ENCODE measurements around the gene TRIM3. TPM values are rescaled to one million over a fixed set of nuclear protein-coding genes. Genes with fewer than 3 reads are reported as not detected.
"Not testable (repeated sequence)": the region's sequence is repeated elsewhere in the genome, so short reads cannot be mapped to it uniquely, and the experiment has no call there.

Gene TRIM3
- 27.2 to 36.9 TPM (median 27.6 TPM) in 3 replicates for total RNA-seq
- long read RNA-seq, transcript TRIM3-201 (12 exons, 2,879 nt), result major isoform, 42 of 79 reads
- long read RNA-seq, partial matches to known transcripts, result 5 of 79 reads
- long read RNA-seq, other reads (novel, unspliced or antisense), result 28 of 79 reads

DNA sequence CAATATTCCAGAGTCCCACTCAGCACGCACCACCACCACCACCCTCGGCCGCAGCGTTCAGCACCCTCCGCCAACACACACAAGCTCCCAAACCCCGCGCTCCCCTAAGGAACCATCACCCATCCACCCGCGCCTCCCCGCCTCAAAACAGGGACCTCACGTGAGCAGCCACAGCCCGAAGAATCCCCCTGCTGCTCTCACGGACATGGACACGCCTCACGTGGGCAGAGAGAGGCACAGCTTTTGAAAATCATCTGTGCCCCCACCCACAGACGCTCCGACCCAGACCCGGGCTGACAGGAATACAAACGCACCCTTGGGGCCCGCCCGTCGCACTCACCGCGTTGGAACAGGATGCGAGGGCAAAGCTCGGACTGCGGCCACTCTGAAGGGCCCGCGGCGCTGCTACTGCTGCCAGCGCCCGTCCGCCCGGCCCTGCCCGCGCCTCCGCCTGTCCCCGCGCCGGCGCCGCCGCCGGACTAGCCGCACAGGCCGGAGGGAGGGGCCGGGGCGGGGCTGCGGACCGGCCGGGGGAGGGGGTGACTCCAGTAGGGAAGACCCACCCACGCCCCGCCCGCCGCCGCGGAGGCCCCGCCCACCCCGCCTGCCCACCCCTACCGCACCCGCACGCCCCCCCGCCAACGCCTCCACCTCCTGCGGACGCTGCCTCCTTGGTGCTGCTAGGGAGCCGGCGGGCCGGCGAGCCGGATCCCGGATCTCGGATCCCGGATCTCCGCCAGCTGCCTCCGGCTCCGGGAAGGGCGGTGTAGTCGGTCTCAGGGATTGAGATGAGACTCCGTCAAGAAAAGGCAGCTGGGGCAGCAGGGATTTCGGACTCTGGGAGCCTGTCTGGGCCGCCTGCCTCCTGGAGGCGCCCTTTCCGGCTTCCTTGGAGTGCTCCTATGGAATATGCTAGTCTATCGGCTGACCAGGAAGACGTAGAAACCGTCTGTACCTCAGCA is at the start of gene TRIM3:
TRIM3 (minus strand) TSS at position 491 of the 962 bp plus-strand sequence. CDS start 8,246 bp downstream, outside the sequence.
- Mint-ChIP-seq H3K9me3 (ENCODE audit: low read depth) (no peaks in the 10 kb centered on the region), H3K4me3 (ENCODE audit: unreplicated experiment) (peak within 1 kb of the TSS; percentile 92), H3K4me1 (ENCODE audit: low read depth) (peaks cover 33% of the 10 kb centered on the region), H3K27me3 (ENCODE audit: low read depth) (no peaks in the 10 kb centered on the region), H3K36me3 (ENCODE audit: low read depth) (peaks cover 11% of the 10 kb centered on the region), H3K27ac (ENCODE audit: unreplicated experiment) (peak within 1 kb of the TSS; percentile 96)
- DNase-seq (ENCODE audit: low spot score), result peak; percentile 95
- TF ChIP-seq, protein P1, sequence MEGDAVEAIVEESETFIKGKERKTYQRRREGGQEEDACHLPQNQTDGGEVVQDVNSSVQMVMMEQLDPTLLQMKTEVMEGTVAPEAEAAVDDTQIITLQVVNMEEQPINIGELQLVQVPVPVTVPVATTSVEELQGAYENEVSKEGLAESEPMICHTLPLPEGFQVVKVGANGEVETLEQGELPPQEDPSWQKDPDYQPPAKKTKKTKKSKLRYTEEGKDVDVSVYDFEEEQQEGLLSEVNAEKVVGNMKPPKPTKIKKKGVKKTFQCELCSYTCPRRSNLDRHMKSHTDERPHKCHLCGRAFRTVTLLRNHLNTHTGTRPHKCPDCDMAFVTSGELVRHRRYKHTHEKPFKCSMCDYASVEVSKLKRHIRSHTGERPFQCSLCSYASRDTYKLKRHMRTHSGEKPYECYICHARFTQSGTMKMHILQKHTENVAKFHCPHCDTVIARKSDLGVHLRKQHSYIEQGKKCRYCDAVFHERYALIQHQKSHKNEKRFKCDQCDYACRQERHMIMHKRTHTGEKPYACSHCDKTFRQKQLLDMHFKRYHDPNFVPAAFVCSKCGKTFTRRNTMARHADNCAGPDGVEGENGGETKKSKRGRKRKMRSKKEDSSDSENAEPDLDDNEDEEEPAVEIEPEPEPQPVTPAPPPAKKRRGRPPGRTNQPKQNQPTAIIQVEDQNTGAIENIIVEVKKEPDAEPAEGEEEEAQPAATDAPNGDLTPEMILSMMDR (IDR thresholded peaks at IDR 0.05), result peak; percentile 78

DNA sequence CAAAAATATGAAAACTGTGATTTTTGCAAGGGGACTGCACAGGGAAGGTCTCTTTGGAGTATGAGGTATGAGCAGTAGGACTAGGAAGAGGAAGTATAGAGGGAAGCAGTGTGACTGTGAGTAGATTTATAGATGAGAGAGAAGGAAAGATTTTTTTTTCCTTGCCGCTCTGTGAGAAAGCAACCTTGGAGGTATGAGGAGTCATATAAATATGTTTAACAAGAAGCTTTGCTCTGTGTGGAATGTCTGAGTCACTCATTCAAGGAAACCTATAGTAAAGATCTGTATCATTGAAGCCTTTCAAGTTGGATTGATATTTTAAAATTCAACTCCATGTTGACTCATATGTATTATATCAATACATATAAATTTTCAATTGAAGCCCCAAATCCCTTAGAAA is 49.5 kb upstream of the TRIM3 start:
- TF ChIP-seq, protein P1 (IDR thresholded peaks at IDR 0.05), result no peak
- Mint-ChIP-seq H3K27me3 (ENCODE audit: low read depth) (no peaks in the 10 kb centered on the region), H3K4me3 (ENCODE audit: unreplicated experiment) (no peak overlapping the region), H3K36me3 (ENCODE audit: low read depth) (peaks cover 11% of the 10 kb centered on the region), H3K9me3 (ENCODE audit: low read depth) (no peaks in the 10 kb centered on the region), H3K4me1 (ENCODE audit: low read depth) (peaks cover 5% of the 10 kb centered on the region), H3K27ac (ENCODE audit: unreplicated experiment) (peak overlapping the region; percentile 17)
- no peak for DNase-seq (ENCODE audit: low spot score)

DNA sequence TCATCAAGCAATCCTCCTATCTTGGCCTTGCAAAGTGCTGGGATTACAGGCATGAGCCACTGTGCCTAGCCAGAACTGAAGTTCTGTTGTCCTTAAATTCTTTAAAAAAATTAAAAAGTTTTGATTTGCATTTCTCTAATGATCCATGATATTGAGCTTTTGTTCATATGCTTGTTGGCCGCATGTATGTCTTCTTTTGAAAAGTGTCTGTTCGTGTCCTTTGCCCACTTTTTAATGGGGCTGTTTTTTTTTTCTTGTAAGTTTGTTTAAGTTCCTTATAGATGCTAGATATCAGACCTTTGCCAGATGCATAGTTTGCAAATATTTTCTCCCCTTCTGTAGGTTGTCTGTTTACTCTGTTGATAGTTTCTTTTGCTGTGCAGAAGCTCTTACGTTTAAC is 48.2 kb upstream of the TRIM3 start:
- H3K27me3 Mint-ChIP-seq (ENCODE audit: low read depth); H3K27ac Mint-ChIP-seq (ENCODE audit: unreplicated experiment); DNase-seq (ENCODE audit: low spot score); H3K4me1 Mint-ChIP-seq (ENCODE audit: low read depth); H3K4me3 Mint-ChIP-seq (ENCODE audit: unreplicated experiment); H3K9me3 Mint-ChIP-seq (ENCODE audit: low read depth): not testable (repeated sequence)
- peaks cover 11% of the 10 kb centered on the region for H3K36me3 Mint-ChIP-seq (ENCODE audit: low read depth)

DNA sequence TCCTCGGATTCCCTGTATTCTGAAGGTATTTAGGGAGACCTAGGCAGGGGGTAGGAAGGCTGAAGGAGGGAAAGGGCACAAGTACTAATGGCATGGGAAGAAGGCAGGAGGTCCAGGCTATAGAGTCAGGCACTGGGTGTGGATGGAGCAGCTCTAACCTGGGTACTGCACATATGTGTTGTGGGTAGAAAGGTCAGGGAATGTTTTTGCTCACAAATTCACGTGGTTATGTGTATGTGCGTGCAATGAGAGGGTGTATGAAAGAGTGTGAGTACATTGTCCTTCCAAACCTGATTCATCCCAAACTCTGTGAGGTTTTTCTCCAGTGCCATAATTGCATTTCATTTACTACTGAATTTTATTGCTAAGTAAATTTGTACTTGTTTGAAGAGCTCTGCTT is 46.5 kb upstream of the TRIM3 start:
- Mint-ChIP-seq H3K27me3 (ENCODE audit: low read depth) (no peaks in the 10 kb centered on the region), H3K36me3 (ENCODE audit: low read depth) (peaks cover 11% of the 10 kb centered on the region), H3K27ac (ENCODE audit: unreplicated experiment) (no peak overlapping the region), H3K9me3 (ENCODE audit: low read depth) (no peaks in the 10 kb centered on the region), H3K4me1 (ENCODE audit: low read depth) (peaks cover 18% of the 10 kb centered on the region), H3K4me3 (ENCODE audit: unreplicated experiment) (no peak overlapping the region)
- DNase-seq (ENCODE audit: low spot score), result no peak
- TF ChIP-seq, protein P1 (IDR thresholded peaks at IDR 0.05), result no peak

DNA sequence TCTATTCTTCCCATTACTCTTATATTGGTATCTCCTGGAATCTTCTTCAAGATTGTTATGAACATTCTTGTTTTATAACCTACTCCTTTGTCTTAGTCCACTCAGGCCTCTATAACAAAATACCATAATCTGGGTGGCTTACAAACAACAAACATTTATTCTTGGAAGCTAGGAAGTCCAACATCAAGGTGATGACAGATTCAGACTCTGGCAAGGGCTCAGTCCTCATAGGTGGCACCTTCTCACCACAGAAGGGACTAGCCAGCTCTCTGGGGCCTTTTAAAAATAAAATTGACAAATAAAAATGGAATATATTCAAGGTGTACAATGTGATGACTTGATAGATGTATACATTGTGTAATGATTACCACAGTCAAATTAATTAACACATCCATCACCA is 43.1 kb upstream of the TRIM3 start:
- H3K4me3 Mint-ChIP-seq (ENCODE audit: unreplicated experiment), result no peak overlapping the region

More for the DNA sequence above, 43.1 kb upstream of the TRIM3 start:
- peaks cover 20% of the 10 kb centered on the region for H3K4me1 Mint-ChIP-seq (ENCODE audit: low read depth)
- TF ChIP-seq, protein P1 (IDR thresholded peaks at IDR 0.05), result no peak
- H3K36me3 Mint-ChIP-seq (ENCODE audit: low read depth), result peaks cover 8% of the 10 kb centered on the region
- peaks cover 4% of the 10 kb centered on the region for H3K9me3 Mint-ChIP-seq (ENCODE audit: low read depth)
- H3K27me3 Mint-ChIP-seq (ENCODE audit: low read depth), result no peaks in the 10 kb centered on the region
- no peak overlapping the region for H3K27ac Mint-ChIP-seq (ENCODE audit: unreplicated experiment)
- DNase-seq (ENCODE audit: low spot score), result no peak

Measured in chondrocyte (in vitro differentiated cells).